Measurements from ENCODE around the gene ZDHHC11.

Gene ZDHHC11

DNA sequence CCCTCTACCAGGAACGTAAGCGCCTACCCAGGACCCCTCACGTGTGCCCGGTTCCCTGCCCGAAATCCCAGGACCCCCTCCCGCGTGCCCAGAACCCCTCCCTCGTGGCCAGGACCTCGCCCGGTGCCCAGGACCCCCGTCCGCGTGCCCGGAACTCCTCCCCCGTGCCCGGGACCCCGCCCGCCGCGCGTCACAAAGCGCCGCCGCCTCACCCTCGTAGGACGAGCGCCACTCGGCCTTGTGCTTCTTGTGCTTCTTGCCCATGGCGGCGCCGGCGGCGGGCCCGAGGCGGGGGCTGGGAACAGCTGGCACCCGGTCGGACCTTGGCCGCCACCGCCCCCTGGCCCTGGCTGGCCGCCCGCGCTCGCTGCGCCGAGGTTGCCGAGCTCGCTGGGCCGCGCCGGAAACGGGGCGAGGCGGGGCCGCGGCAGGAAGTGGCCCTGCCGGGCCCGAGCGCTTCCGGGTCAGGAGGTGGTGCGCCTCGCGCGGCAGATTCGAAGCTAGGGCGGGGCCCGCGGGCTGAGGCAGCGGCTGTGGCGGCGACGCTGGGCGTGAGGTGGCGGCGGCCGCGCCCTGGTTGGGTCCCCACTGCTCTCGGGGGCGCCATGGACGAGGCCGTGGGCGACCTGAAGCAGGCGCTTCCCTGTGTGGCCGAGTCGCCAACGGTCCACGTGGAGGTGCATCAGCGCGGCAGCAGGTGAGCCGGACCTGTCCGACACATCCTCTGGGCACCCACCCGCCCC, 41.8 kb upstream of the ZDHHC11 start, which contains the start of the genes BRD9 and TRIP13:
Gene BRD9 (minus strand): TSS at position 408 of the 743 bp plus-strand sequence. CDS start 144 bp downstream, at position 264.
Gene TRIP13 (plus strand): TSS at position 491 of the 743 bp plus-strand sequence. CDS start 115 bp downstream, at position 606.
- DNase-seq (ENCODE audit: low read depth in 1 of 2, low spot score in 1 of 2), result peak; percentile 62 to 80
- TF ChIP-seq POLR2AphosphoS5 (IDR thresholded peaks at IDR 0.05; ENCODE audit: low read depth) (peak; percentile 76), SPI1 (IDR thresholded peaks at IDR 0.05; ENCODE audit: borderline replicate concordance, low read depth) (no peak), GABPA (IDR thresholded peaks at IDR 0.05; ENCODE audit: low read depth) (peak; percentile 89)
- TF ChIP-seq, protein P1, sequence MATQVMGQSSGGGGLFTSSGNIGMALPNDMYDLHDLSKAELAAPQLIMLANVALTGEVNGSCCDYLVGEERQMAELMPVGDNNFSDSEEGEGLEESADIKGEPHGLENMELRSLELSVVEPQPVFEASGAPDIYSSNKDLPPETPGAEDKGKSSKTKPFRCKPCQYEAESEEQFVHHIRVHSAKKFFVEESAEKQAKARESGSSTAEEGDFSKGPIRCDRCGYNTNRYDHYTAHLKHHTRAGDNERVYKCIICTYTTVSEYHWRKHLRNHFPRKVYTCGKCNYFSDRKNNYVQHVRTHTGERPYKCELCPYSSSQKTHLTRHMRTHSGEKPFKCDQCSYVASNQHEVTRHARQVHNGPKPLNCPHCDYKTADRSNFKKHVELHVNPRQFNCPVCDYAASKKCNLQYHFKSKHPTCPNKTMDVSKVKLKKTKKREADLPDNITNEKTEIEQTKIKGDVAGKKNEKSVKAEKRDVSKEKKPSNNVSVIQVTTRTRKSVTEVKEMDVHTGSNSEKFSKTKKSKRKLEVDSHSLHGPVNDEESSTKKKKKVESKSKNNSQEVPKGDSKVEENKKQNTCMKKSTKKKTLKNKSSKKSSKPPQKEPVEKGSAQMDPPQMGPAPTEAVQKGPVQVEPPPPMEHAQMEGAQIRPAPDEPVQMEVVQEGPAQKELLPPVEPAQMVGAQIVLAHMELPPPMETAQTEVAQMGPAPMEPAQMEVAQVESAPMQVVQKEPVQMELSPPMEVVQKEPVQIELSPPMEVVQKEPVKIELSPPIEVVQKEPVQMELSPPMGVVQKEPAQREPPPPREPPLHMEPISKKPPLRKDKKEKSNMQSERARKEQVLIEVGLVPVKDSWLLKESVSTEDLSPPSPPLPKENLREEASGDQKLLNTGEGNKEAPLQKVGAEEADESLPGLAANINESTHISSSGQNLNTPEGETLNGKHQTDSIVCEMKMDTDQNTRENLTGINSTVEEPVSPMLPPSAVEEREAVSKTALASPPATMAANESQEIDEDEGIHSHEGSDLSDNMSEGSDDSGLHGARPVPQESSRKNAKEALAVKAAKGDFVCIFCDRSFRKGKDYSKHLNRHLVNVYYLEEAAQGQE (IDR thresholded peaks at IDR 0.05; ENCODE audit: insufficient replicate concordance, low read depth), result no peak
- TF ChIP-seq, protein P2, sequence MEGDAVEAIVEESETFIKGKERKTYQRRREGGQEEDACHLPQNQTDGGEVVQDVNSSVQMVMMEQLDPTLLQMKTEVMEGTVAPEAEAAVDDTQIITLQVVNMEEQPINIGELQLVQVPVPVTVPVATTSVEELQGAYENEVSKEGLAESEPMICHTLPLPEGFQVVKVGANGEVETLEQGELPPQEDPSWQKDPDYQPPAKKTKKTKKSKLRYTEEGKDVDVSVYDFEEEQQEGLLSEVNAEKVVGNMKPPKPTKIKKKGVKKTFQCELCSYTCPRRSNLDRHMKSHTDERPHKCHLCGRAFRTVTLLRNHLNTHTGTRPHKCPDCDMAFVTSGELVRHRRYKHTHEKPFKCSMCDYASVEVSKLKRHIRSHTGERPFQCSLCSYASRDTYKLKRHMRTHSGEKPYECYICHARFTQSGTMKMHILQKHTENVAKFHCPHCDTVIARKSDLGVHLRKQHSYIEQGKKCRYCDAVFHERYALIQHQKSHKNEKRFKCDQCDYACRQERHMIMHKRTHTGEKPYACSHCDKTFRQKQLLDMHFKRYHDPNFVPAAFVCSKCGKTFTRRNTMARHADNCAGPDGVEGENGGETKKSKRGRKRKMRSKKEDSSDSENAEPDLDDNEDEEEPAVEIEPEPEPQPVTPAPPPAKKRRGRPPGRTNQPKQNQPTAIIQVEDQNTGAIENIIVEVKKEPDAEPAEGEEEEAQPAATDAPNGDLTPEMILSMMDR (IDR thresholded peaks at IDR 0.05; ENCODE audit: insufficient read depth, low read length), result no peak
- Histone ChIP-seq H3K27me3 (ENCODE audit: insufficient read depth, poor library complexity, severe bottlenecking) (no peaks in the 10 kb centered on the region), H3K27ac (replicated peaks) (peak within 1 kb of the TSS; percentile 91), H3K4me3 (replicated peaks; ENCODE audit: insufficient read depth, low read length) (peak within 1 kb of the TSS; percentile 91)

DNA sequence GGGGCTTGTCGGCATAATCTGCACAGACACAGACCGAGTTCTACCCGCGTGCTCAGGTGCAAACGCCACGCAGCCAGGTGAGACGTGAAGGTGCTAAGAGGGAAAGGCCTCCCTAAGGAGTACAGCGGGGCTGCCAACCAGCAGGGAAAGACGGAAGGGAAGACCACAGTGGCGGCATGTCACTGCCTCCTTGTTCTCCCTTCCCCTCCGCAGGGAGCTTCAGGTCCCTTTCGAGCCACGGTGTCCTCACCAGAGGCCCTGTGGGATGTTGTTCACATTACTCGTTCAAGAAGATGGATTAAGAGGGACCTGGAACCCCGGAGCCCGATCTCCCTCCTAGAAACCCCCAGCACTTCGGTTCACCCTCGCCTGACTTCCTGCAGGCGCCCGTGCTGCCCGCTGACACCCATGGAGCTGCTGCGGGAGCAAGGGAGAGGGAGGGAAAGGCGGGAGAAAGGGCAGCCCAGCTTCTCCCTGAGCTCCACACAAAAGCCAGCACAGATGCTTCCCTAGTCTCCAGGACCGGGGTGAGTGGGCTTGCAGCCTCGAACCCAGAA, 41.1 kb upstream of the ZDHHC11 start:
- no peak for TF ChIP-seq GABPA (IDR thresholded peaks at IDR 0.05; ENCODE audit: low read depth)
- TF ChIP-seq, protein P1 (IDR thresholded peaks at IDR 0.05; ENCODE audit: insufficient replicate concordance, low read depth), result no peak
- TF ChIP-seq, protein P2 (IDR thresholded peaks at IDR 0.05; ENCODE audit: insufficient read depth, low read length), result no peak
- no peak for TF ChIP-seq SPI1 (IDR thresholded peaks at IDR 0.05; ENCODE audit: borderline replicate concordance, low read depth)
- TF ChIP-seq POLR2AphosphoS5 (IDR thresholded peaks at IDR 0.05; ENCODE audit: low read depth), result no peak; the same call in 1 of the 2 replicates
- no peaks in the 10 kb centered on the region for H3K27me3 ChIP-seq (ENCODE audit: insufficient read depth, poor library complexity, severe bottlenecking)
- H3K4me3 ChIP-seq (replicated peaks; ENCODE audit: insufficient read depth, low read length), result peak overlapping the region; percentile 91

DNA sequence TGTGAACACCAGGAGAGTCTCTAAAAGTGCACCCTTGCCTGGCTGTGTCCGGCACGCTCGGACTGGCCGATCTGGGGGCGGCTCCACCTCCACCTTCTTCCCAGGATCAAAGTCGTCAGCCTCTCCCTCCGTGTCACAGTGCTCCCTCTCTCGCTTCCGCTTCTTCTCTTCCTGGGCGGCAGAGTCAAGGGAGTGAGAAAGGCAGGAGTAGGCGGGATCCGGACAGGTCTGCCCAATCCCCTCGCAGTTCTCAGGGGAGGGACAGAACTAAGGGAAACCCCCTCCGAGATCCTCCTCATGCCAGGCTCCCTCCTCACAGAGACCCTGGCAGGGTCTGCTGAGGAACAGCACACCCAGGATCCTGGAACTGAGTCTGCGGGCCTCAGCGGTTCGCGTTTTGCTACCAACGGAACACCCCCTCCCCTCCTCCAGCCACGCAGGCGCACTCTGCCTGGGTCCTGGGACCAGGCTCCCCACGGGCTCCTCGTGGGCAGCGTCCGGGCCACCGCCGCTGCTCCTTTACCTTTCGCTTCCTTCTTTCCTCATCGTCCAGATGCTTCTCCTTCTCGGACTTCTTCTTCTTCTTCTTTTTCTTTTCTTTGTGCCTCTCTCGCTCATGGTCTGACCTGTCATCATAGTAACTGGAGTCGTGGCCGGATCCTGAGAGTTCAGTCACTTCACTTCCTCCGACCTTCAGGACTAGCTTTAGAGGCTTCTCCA, 40.5 kb upstream of the ZDHHC11 start:
- Histone ChIP-seq H3K27ac (replicated peaks) (peak overlapping the region; percentile 91), H3K27me3 (ENCODE audit: insufficient read depth, poor library complexity, severe bottlenecking) (no peaks in the 10 kb centered on the region), H3K4me3 (replicated peaks; ENCODE audit: insufficient read depth, low read length) (peak overlapping the region; percentile 91)
- TF ChIP-seq POLR2AphosphoS5 (IDR thresholded peaks at IDR 0.05; ENCODE audit: low read depth) (no peak; the same call in 1 of the 2 replicates), SPI1 (IDR thresholded peaks at IDR 0.05; ENCODE audit: borderline replicate concordance, low read depth) (peak; percentile 5; the same call in 1 of the 2 replicates)
- DNase-seq (ENCODE audit: low read depth in 1 of 2, low spot score in 1 of 2), result peak; percentile 34 to 66

More for the DNA sequence above, 41.1 kb upstream of the ZDHHC11 start:
- H3K27ac ChIP-seq (replicated peaks), result peak overlapping the region; percentile 91
- DNase-seq (ENCODE audit: low read depth in 1 of 2, low spot score in 1 of 2), result peak; percentile 11 to 25
